Cerebellar cortex (tissue), 1 donor: ENCODE results near the gene CACNB2.

Experiments
- DNase-seq: peaks from one replicate; pipeline ENCODE4 v3.0.0-alpha.2; 2015; ENCODE audit warnings: low spot score

CACNB2 gene

DNA sequence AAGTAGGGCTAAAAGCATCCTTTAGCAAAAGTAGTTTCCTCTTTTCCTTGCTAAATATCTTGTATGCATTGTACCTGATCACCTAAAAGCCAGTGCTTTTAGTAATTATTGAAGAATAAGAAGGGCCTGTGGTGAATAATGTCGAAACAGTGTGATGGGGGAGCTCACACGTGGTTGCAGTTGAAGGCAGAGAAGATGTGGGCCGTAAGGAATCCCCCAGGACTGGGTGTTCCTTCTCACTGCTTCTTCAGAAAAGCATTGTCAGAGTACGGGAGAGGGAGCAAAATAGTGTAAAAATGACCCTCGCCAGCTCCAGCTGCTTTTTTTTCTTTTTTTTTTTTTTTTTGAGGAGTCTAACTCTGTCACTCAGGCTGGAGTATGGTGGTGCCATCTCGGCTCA lies 310.1 kb downstream of the CACNB2 start:
- DNase-seq, result no peak

DNA sequence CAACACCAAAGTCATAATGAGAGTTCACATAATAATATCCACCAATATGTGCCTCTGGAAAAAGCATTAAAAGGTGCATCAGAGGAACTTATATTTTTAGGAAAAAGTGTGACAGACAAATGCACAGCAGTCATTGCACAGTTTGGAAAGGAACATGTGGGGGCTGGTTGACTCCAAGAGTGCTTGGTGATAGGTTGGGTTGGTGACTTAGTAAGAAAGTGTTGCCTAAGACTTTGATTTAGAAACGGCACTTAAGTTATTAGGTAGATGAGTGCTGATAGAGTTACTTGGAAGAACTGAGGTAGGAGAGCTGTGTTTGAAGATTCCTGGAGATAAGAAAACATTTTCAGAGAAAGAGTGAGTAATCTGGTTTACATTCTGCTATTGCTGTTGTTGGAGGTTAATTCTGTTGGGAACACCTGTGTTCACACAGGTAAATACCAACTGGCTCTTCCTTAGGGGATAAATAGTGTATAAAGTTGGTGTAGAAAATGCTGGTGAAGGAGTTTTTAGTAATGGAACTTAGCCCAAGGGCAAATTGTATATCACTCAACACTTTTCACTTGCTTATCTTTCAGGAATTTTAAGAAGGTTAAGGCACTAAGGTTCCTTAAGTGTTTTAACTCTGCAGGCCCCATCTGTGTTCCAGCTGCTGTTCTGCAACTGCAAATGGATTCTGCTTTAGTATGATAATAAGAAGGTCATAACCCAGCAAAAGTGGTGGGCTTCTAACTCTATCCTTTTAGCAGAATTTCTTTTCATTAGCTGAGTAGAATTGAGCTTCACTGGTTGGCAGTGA lies 315.1 kb downstream of the CACNB2 start:
- DNase-seq, result no peak

- DNase-seq, result no peak
Measured at GRCh38 chr10:18456984-18457383, 316.8 kb downstream of the CACNB2 start.

- DNase-seq, result no peak
Measured at GRCh38 chr10:18460032-18460431, 319.8 kb downstream of the CACNB2 start.

GRCh38 chr10:18463673-18464211 lies 323.5 kb downstream of the CACNB2 start:
- DNase-seq, result no peak

DNA sequence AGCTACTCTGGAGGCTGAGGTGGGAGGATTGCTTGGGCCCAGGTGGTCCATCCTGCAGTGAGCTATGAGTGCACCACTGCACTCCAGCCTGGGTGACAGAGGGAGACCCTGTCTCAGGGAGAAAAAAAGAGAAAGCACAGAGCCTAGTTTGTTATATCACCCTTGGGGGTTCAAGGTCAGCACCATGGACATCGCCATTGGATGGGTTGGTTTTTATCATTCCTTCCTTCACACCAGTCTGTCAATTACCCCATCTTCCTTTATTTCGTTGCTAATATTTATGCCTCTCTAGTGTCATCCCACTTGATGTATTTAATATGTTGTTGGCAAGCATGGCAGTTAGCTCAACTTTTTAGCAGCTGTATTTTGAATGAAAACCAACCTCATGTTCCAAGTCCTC lies 328.9 kb downstream of the CACNB2 start:
- DNase-seq, result no peak

DNA sequence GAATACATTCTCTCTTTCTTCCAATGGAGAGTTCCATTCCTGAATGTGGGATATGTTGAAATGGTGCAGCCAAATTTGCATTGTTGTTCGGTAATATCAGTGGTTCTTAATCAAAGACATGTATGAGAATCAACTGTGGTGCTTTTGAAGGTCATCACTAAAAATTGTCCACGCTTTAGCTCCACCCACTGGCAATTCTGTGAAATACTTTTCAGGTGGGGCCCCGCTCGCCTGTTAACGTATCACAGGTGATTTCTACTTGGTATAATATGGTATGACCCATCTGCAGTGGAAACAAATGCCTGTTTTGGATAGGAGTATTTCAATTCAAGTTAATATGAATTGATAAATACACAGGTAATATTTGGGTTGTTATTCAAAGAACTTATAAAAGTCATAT lies 332.8 kb downstream of the CACNB2 start:
- DNase-seq, result peak; percentile 72

- peak; percentile 63 for DNase-seq
Measured at GRCh38 chr10:18473424-18474117, 333.3 kb downstream of the CACNB2 start.

DNA sequence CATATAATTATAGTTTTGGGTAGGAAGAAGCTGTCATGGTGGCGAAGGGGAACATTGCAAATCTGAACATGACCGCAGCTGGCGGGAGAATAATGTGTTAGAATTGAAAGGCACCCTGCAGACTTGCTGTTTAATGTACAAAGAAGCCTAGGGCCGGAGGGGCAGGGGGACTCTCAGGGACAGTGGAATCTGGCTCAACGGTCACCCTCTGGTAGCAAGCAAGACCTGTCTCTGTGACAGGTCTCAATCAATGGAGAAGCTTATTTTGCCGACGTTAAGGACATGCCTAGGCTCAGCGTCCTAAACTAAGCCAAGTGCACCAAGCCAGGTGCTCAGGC lies 333.9 kb downstream of the CACNB2 start:
- DNase-seq, result no peak

DNA sequence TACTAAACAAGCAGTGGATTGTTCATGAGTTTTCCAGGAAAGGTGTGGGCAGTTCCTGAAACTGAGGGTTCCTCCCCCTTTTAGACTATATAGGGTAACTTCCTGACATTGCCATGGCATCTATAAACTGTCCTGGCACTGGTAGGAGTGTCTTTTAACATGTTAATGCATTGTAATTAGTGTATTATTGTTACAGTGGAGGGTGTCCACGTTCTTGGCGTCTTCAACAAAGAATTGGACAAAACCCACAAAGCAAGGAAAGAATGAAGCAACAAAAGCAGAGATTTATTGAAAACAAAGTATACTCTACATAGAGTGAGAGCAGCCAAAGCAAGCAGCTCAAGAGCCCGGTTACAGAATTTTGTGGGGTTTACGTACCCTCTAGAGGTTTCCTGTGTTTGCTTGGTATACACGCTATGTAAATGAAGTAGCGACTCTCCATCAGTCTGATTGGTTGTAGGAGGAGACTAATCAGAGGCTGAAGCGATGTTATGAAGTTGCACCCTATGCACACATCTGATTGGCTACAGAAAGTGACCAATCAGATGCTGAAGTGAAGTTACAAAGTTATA lies 335.9 kb downstream of the CACNB2 start:
- DNase-seq, result no peak

GRCh38 chr10:18478354-18478753 lies 338.1 kb downstream of the CACNB2 start:
- DNase-seq, result no peak

GRCh38 chr10:18479502-18479901 lies 339.3 kb downstream of the CACNB2 start:
- no peak for DNase-seq

GRCh38 chr10:18483516-18484186 lies 343.4 kb downstream of the CACNB2 start:
- DNase-seq, result no peak

DNA sequence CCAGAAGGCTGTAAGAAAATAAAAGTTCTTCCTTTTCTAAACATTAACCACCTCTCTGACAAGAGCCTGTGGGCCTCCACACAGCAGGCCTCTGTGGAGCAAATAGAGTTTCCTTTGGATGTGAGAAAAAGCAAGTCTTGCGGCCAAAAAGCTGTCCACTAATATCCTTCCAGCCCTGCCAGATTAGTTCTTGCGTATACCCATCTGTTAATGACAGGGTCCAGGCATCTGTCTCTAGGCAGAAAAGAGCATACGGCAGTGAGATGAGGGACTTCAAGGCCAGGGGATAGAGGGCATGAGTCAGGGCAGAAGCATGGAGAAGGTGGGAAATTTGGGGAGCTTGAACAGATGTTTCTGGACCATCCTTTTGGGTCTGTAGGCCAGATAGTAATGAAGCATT lies 346.2 kb downstream of the CACNB2 start:
- peak; percentile 48 for DNase-seq

DNA sequence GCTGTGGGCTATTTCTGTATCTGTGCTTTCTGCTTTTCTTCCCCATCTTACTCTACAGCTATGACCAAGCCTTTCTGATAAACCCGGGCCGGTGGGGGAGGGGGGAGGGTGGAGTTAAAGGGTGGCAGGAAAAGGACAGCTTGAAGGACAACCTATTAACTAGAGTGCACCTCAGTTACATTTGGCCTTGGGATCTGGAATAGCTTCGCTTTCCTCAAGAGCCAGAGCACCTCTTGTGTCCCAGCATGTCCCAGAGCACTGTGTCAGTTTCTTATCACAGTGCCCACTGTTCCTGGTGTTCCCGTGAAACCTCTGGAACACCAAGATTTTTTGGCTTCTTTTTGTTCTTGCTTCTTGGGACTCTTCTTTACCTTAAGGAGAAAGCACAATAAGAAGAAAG lies 350.5 kb downstream of the CACNB2 start:
- DNase-seq, result no peak

- no peak for DNase-seq
Measured at GRCh38 chr10:18497806-18498369, 357.7 kb downstream of the CACNB2 start.

- DNase-seq, result no peak
Measured at GRCh38 chr10:18498998-18499397, 358.8 kb downstream of the CACNB2 start.

- DNase-seq, result peak; percentile 56
Measured at GRCh38 chr10:18500576-18500975, 360.4 kb downstream of the CACNB2 start.

DNA sequence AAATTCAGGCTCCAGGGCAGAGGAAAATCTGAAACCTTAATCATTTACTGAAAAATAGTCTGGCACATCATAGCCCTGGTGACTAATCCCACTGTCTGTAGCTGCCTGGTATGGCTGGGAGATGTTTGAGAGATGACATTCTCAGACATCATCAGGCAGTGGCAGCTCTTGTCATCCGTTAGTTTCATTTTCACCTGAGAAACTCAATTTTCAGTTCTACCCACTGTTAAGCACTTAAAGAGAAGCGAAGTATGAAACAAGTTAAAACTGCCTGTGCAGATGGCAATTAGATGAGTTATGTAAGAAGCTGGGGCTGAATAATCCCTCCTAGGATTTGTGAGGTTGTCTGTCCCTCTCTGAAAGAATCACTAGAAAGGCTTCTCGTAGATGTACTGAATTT lies 361.0 kb downstream of the CACNB2 start:
- peak; percentile 64 for DNase-seq

- DNase-seq, result no peak
Measured at GRCh38 chr10:18501629-18502028, 361.4 kb downstream of the CACNB2 start.

GRCh38 chr10:18504161-18504560 lies 363.9 kb downstream of the CACNB2 start:
- peak; percentile 69 for DNase-seq

DNA sequence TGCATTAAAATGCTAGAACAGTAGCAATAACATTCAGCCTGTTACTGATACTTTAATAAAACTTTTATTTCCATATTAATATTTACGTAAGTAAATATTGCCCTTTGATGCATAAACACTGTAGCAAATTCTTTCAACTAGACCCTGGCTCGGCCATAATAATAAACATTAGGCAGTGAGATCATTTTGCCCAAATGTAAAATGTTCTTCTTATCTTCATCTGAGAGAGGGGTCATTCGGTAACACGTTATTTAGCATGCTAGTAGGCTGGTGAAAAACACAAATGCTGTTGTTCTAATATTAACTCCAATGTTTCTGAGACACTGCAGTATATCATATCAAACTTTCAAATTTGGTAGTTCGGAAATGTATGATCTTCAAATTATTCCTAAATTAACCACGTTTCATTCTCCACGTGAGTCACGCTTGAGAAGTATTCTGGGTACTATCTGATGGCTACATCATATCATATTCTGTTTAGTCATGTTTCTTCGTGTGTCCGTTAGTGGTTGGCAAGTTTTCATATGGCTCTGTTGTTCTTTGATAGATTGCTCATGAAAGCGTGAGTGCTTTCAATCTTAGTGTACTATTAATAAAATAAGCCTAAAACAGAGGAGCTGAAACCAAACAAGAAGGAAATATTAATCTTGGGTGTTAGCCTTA lies 365.4 kb downstream of the CACNB2 start:
- DNase-seq, result peak; percentile 59
